ENCODE measurements around the gene TLR6.

Gene TLR6

GRCh38 chr4:38868059-38868960 lies 11.7 kb upstream of the TLR6 start:
- DNase-seq, result no peak

- DNase-seq, result peak; percentile 46
These were observed 11.0 kb upstream of the TLR6 start, which contains the start of gene FAM114A1 for GRCh38 chr4:38867478-38868058. Gene FAM114A1, plus strand, starts transcription at chr4:38867806. Its CDS starts 10,273 bp downstream, at chr4:38878079.

GRCh38 chr4:38866973-38867477 lies 10.4 kb upstream of the TLR6 start:
- DNase-seq, result no peak

GRCh38 chr4:38865445-38865844 lies 8.8 kb upstream of the TLR6 start:
- no peak for DNase-seq

GRCh38 chr4:38861791-38862190 lies 5.2 kb upstream of the TLR6 start:
- DNase-seq, result no peak

- DNase-seq, result peak; percentile 79
These were observed 4.3 kb upstream of the TLR6 start for GRCh38 chr4:38860788-38861424.

GRCh38 chr4:38859501-38859900 lies 2.9 kb upstream of the TLR6 start:
- no peak for DNase-seq

- DNase-seq, result no peak
These were observed 1.4 kb upstream of the TLR6 start for GRCh38 chr4:38858097-38858420.

GRCh38 chr4:38857354-38858096 lies 908 bp upstream of the TLR6 start:
- DNase-seq, result peak; percentile 76

GRCh38 chr4:38856046-38856445 lies 571 bp downstream of the TLR6 start:
- DNase-seq, result no peak

GRCh38 chr4:38855466-38855865 lies 1.2 kb downstream of the TLR6 start:
- no peak for DNase-seq

- no peak for DNase-seq
These were observed 10.6 kb downstream of the TLR6 start for GRCh38 chr4:38846015-38846414.

- DNase-seq, result no peak
These were observed 13.6 kb downstream of the TLR6 start for GRCh38 chr4:38842994-38843393.

GRCh38 chr4:38837849-38838248 lies 18.8 kb downstream of the TLR6 start:
- DNase-seq, result peak; percentile 37

- DNase-seq, result no peak
These were observed 19.3 kb downstream of the TLR6 start for GRCh38 chr4:38837334-38837733.

- DNase-seq, result no peak
These were observed 22.0 kb downstream of the TLR6 start for GRCh38 chr4:38834570-38834969.

GRCh38 chr4:38832624-38833528 lies 23.7 kb downstream of the TLR6 start:
- no peak for DNase-seq

- DNase-seq, result no peak
These were observed 24.4 kb downstream of the TLR6 start for GRCh38 chr4:38832206-38832605.

GRCh38 chr4:38831653-38832052 lies 25.0 kb downstream of the TLR6 start:
- no peak for DNase-seq

GRCh38 chr4:38829237-38829636 lies 27.4 kb downstream of the TLR6 start:
- DNase-seq, result no peak

GRCh38 chr4:38823766-38824165 lies 32.9 kb downstream of the TLR6 start:
- no peak for DNase-seq

- DNase-seq, result no peak
These were observed 33.8 kb downstream of the TLR6 start for GRCh38 chr4:38822748-38823303.

Measured in activated CD4-positive, alpha-beta T cell treated with anti-CD3 and anti-CD28 coated beads, Interleukin-10, Interleukin-2, amounts not matched to agents 100 ng/mL and 50 ng/mL, durations not matched to agents 16 hours and 8 hours (primary cell).